ENCODE measurements around the gene TMEM50B. TPM values are rescaled to one million over a fixed set of nuclear protein-coding genes. Genes with fewer than 3 reads are reported as not detected.

The TMEM50B gene
- polyA plus RNA-seq, 6 donors from 2014 or later: 35.5 to 46.2 (median 40.6) TPM

DNA sequence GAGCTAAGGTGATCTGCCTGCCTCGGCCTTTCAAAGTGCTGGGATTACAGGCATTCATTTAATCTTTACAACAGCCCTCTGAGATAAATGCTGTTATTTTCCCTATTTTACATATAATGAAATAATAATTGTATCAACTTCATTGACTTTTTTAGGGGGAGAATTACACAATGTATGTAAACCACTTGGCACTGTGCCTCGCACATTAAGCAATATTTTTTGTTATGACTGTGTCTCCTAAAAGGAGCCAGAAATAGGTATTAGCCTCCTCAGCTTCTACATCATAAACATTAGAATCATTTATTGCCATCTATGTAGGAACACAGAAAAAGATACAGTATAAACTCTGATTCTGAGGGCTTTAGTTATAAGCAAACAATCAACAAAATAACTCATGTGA is 12.8 kb upstream of the TMEM50B start:
- DNase-seq (no peak), ATAC-seq (ENCODE audit: low read depth in 2 of 2) (no peak)
- peak overlapping the region in 2 of 6 donors; percentile 65 to 77 for H3K27ac Mint-ChIP-seq
- H3K9me3 Mint-ChIP-seq: no peaks in the 10 kb centered on the region
- H3K36me3 Mint-ChIP-seq: no peaks in the 10 kb centered on the region
- peak overlapping the region in 5 of 8 donors; percentile 45 to 97 (median 92) for H3K4me3 Mint-ChIP-seq
- H3K27me3 Mint-ChIP-seq: peaks cover 0 to 8% (median 0%) of the 10 kb centered on the region in 3 donors
- peaks cover 10 to 13% (median 12%) of the 10 kb centered on the region in 3 donors for H3K4me1 Mint-ChIP-seq

GRCh38 chr21:33491373-33492102 is 11.8 kb upstream of the TMEM50B start, which contains the start of gene DNAJC28:
TSS of gene DNAJC28 (minus strand) at chr21:33491716. CDS start at chr21:33489393, 2,323 bp downstream.
- peak within 1 kb of the TSS; percentile 80 to 97 (median 92) for H3K4me3 Mint-ChIP-seq
- H3K27ac Mint-ChIP-seq: peak within 1 kb of the TSS; percentile 65 to 95 (median 92)
- no peaks in the 10 kb centered on the region for H3K9me3 Mint-ChIP-seq
- peaks cover 10 to 13% (median 12%) of the 10 kb centered on the region in 3 donors for H3K4me1 Mint-ChIP-seq
- ATAC-seq (ENCODE audit: low read depth in 2 of 2): peak; percentile 93 to 94
- peaks cover 0 to 6% (median 0%) of the 10 kb centered on the region in 3 donors for H3K27me3 Mint-ChIP-seq
- DNase-seq: peak; percentile 96
- H3K36me3 Mint-ChIP-seq: no peaks in the 10 kb centered on the region

GRCh38 chr21:33490991-33491372 is 11.2 kb upstream of the TMEM50B start:
- peaks cover 10 to 13% (median 12%) of the 10 kb centered on the region in 3 donors for H3K4me1 Mint-ChIP-seq
- H3K4me3 Mint-ChIP-seq: peak overlapping the region; percentile 80 to 97 (median 92)
- ATAC-seq (ENCODE audit: low read depth in 2 of 2) (no peak), DNase-seq (no peak)
- no peaks in the 10 kb centered on the region for H3K36me3 Mint-ChIP-seq
- peaks cover 0 to under 1% (median 0%) of the 10 kb centered on the region in 3 donors for H3K27me3 Mint-ChIP-seq
- no peaks in the 10 kb centered on the region for H3K9me3 Mint-ChIP-seq
- H3K27ac Mint-ChIP-seq: peak overlapping the region in 4 of 6 donors; percentile 65 to 94 (median 88)

DNA sequence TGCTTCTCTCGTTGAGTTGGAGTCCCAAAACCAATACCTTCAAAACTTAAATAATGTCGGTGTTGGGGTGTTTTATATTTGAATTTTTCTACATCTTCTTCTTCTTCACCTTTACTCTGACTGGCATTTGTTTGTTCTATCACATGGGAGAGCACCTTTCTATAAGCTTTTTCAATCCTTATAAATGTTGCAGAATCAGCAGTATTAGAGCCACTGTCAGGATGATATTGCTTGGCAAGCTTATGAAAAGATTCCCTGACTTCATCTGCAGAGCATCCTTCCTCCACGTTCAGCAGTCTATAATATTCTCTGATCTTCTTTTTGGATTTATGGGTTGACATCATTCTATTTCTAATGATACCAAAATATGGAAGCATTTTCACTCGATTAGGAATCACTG is 9.2 kb upstream of the TMEM50B start:
- Mint-ChIP-seq H3K4me1 (peaks cover 10 to 13% (median 12%) of the 10 kb centered on the region in 3 donors), H3K36me3 (no peaks in the 10 kb centered on the region), H3K9me3 (no peaks in the 10 kb centered on the region), H3K4me3 (peak overlapping the region in 2 of 8 donors; percentile 7 to 61), H3K27me3 (no peaks in the 10 kb centered on the region), H3K27ac (no peak overlapping the region)
- DNase-seq: no peak
- no peak for ATAC-seq (ENCODE audit: low read depth in 2 of 2)

GRCh38 chr21:33487996-33488395 is 8.2 kb upstream of the TMEM50B start:
- Mint-ChIP-seq H3K9me3 (no peaks in the 10 kb centered on the region), H3K27ac (no peak overlapping the region), H3K36me3 (no peaks in the 10 kb centered on the region), H3K4me1 (peaks cover 10 to 13% (median 12%) of the 10 kb centered on the region in 3 donors), H3K4me3 (no peak overlapping the region), H3K27me3 (no peaks in the 10 kb centered on the region)
- no peak for DNase-seq
- no peak for ATAC-seq (ENCODE audit: low read depth in 2 of 2)

- DNase-seq: no peak
- H3K4me3 Mint-ChIP-seq: peak overlapping the region in 4 of 8 donors; percentile 89 to 96 (median 96)
- H3K36me3 Mint-ChIP-seq: no peaks in the 10 kb centered on the region
Measured at GRCh38 chr21:33481314-33481943, 1.7 kb upstream of the TMEM50B start.

DNA sequence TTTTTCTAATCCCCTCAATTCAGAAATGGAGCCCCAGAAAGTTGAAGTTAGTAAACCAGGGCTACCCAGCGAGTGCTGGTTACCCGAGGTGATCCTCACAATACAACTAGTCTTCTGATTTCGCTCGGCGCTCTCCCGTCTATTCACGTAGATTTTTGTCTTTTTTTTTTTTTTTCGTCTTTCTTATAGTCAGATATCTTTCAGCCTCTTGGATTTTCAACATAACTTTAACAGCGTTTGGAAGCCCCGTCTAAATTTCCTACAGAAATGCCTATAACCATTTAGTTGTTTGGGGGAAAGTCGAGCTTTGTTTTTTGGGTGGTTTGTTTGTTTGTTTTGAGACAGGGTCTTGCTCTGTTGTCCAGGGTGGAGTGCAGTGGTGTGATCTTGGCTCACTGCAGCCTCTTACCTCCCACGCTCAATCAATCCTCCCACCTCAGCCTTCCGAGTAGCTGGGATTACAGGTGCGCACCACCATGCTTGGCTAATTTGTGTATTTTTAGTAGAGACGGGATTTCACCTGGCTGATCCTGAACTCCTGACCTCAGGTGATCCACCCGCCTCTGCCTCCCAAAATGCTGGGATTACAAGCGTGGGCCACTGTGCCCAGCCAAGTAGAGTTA is 818 bp upstream of the TMEM50B start:
- no peaks in the 10 kb centered on the region for H3K27me3 Mint-ChIP-seq
- peak overlapping the region; percentile 82 to 96 (median 94) for H3K4me3 Mint-ChIP-seq
- ATAC-seq (ENCODE audit: low read depth in 2 of 2) (no peak), DNase-seq (no peak)
- H3K9me3 Mint-ChIP-seq: no peaks in the 10 kb centered on the region
- H3K36me3 Mint-ChIP-seq: no peaks in the 10 kb centered on the region
- peak overlapping the region; percentile 87 to 97 (median 90) for H3K27ac Mint-ChIP-seq
- H3K4me1 Mint-ChIP-seq: peaks cover 13 to 22% (median 18%) of the 10 kb centered on the region in 3 donors

More at GRCh38 chr21:33481314-33481943, 1.7 kb upstream of the TMEM50B start:
- Mint-ChIP-seq H3K4me1 (peaks cover 13 to 22% (median 18%) of the 10 kb centered on the region in 3 donors), H3K9me3 (no peaks in the 10 kb centered on the region), H3K27ac (peak overlapping the region in 1 of 6 donors; percentile 57), H3K27me3 (no peaks in the 10 kb centered on the region)
- no peak for ATAC-seq (ENCODE audit: low read depth in 2 of 2)

DNA sequence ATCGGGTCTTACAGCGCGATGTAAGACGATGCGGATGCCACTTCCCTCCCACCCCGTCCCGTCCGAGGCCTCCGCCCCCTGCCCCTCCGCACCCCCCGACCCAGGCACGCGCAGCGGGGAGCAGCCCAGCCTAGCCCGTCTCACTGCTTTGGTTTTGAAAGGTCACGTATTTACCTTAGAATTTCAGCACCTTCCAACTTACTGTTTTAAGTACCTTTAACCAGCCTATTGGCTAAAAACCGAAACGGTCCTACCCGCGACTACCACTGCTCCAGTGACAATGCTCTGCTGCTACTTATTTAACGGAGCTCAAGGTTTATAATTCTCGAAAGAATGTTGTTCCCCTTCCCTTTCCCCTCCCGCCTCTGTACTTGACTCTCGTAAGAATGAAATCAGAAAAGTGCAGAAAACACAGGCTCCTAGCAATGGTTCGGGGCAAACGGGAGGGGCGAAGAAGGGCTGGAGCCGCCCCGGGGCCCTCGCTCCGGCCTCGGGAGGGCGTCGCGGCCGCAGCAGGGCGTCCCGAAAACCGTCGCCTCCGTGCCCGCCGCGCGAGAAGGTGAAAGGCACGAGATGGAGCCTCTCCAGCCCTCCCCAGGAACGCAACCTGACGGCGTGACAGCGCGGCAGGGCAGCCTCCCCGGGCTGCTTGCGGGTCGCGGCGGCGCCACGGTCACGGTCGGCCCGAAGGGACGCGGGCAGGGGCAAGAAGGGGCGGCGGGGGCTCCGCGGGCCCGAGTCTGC is 667 bp downstream of the TMEM50B start:
- H3K27me3 Mint-ChIP-seq: no peaks in the 10 kb centered on the region
- ATAC-seq (ENCODE audit: low read depth in 2 of 2) (peak; percentile 20 to 22), DNase-seq (no peak)
- peak overlapping the region; percentile 82 to 95 (median 93) for H3K4me3 Mint-ChIP-seq
- H3K27ac Mint-ChIP-seq: peak overlapping the region; percentile 38 to 95 (median 88)
- no peaks in the 10 kb centered on the region for H3K36me3 Mint-ChIP-seq
- H3K9me3 Mint-ChIP-seq: no peaks in the 10 kb centered on the region
- H3K4me1 Mint-ChIP-seq: peaks cover 13 to 24% (median 18%) of the 10 kb centered on the region in 3 donors

- Mint-ChIP-seq H3K36me3 (no peaks in the 10 kb centered on the region), H3K4me3 (peak overlapping the region; percentile 82 to 95 (median 93)), H3K4me1 (peaks cover 13 to 32% (median 18%) of the 10 kb centered on the region in 3 donors), H3K27me3 (no peaks in the 10 kb centered on the region), H3K27ac (peak overlapping the region in 5 of 6 donors; percentile 38 to 95 (median 87)), H3K9me3 (peaks cover 0 to 2% (median 0%) of the 10 kb centered on the region in 7 donors)
- DNase-seq: no peak
- ATAC-seq (ENCODE audit: low read depth in 2 of 2): no peak
Measured at GRCh38 chr21:33478182-33478581, 1.6 kb downstream of the TMEM50B start.

GRCh38 chr21:33477066-33477465 is 2.7 kb downstream of the TMEM50B start:
- H3K27me3 Mint-ChIP-seq: no peaks in the 10 kb centered on the region
- peaks cover 0 to 2% (median 0%) of the 10 kb centered on the region in 7 donors for H3K9me3 Mint-ChIP-seq
- no peaks in the 10 kb centered on the region for H3K36me3 Mint-ChIP-seq
- peak overlapping the region in 2 of 6 donors; percentile 15 to 29 for H3K27ac Mint-ChIP-seq
- ATAC-seq (ENCODE audit: low read depth in 2 of 2): no peak
- H3K4me1 Mint-ChIP-seq: peaks cover 13 to 36% (median 18%) of the 10 kb centered on the region in 3 donors
- H3K4me3 Mint-ChIP-seq: peak overlapping the region; percentile 52 to 82 (median 58)
- DNase-seq: no peak

DNA sequence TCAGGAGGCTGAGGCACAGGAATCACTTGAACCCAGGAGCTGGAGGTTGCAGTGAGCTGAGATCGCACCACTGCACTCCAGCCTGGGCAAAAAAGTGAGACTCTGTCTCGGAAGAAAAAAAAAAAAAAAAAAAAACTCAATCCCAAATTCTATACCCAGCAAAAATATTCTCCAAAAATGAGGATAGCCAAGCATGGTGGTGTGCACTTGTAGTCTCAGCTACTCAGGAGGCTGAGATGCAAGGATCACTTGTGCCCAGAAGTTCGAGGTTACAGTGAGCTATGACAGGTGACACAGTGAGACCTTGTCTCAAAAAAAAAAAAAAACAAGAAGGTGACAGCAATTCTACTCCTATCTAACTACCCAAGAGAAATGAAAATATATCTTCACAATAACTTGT is 6.4 kb downstream of the TMEM50B start:
- Mint-ChIP-seq H3K4me1 (peaks cover 2 to 32% (median 12%) of the 10 kb centered on the region in 3 donors), H3K27me3 (no peaks in the 10 kb centered on the region), H3K9me3 (peaks cover 0 to 2% (median 0%) of the 10 kb centered on the region in 7 donors), H3K36me3 (peaks cover 0 to 3% of the 10 kb centered on the region in 2 donors), H3K27ac (peak overlapping the region in 1 of 6 donors; percentile 5), H3K4me3 (no peak overlapping the region)
- no peak for ATAC-seq (ENCODE audit: low read depth in 2 of 2)
- DNase-seq: no peak

- no peak overlapping the region for H3K27ac Mint-ChIP-seq
- no peak overlapping the region for H3K4me3 Mint-ChIP-seq
- ATAC-seq (ENCODE audit: low read depth in 2 of 2): no peak
- H3K9me3 Mint-ChIP-seq: peaks cover 0 to 2% (median 0%) of the 10 kb centered on the region in 7 donors
- H3K27me3 Mint-ChIP-seq: no peaks in the 10 kb centered on the region
- H3K4me1 Mint-ChIP-seq: peaks cover 0 to 26% (median 10%) of the 10 kb centered on the region in 3 donors
- no peak for DNase-seq
- peaks cover 0 to 7% of the 10 kb centered on the region in 2 donors for H3K36me3 Mint-ChIP-seq
Measured at GRCh38 chr21:33470701-33471100, 9.1 kb downstream of the TMEM50B start.

All from naive B cell (primary cell).